ENCODE measurements around the gene BDKRB2.

- no peak for TF ChIP-seq FOXM1 (IDR thresholded peaks at IDR 0.05; ENCODE audit: borderline replicate concordance)
- TF ChIP-seq L3MBTL2 (conservative IDR thresholded peaks at IDR 0.05), result no peak
- TF ChIP-seq NFRKB (IDR thresholded peaks at IDR 0.05), result no peak
- no peak for TF ChIP-seq CTBP1 (IDR thresholded peaks at IDR 0.05; ENCODE audit: borderline replicate concordance)
- no peak for TF ChIP-seq ELF4 (IDR thresholded peaks at IDR 0.05)
- TF ChIP-seq ZNF384 (IDR thresholded peaks at IDR 0.05), result no peak
- TF ChIP-seq ARNT (IDR thresholded peaks at IDR 0.05), result no peak
- TF ChIP-seq SUZ12 (IDR thresholded peaks at IDR 0.05), result no peak
Measured at GRCh38 chr14:96181186-96182056, 23.2 kb upstream of the BDKRB2 start.

Data from HEK293T (cell line).